ENCODE measurements around the gene UHRF2. TPM values are rescaled to one million over a fixed set of nuclear protein-coding genes. Genes with fewer than 3 reads are reported as not detected.

Gene UHRF2
- total and polyA plus RNA-seq, 2 of the 13 experiments (the other 11 are each of a cell fraction or from before 2014, with no cell fraction given) = 42.1 to 44.2 TPM

- TF ChIP-seq CERS6 (CRISPR knock-in tag; IDR thresholded peaks at IDR 0.05) (no peak), CCDC6 (CRISPR knock-in tag; IDR thresholded peaks at IDR 0.05) (no peak), SMYD3 (CRISPR knock-in tag; IDR thresholded peaks at IDR 0.05) (no peak), NCOA1 (CRISPR knock-in tag; IDR thresholded peaks at IDR 0.05) (no peak), PREB (CRISPR knock-in tag; IDR thresholded peaks at IDR 0.05) (no peak)
Measured at GRCh38 chr9:6424940-6425339, 11.9 kb downstream of the UHRF2 start (continued).

- DNase-seq (ENCODE audit: low spot score) (no peak), ATAC-seq (no peak), FAIRE-seq (no peak)
- no peaks in the 10 kb centered on the region for H3K27me3 ChIP-seq (ENCODE audit: control insufficient read depth in 1 of 2, insufficient read depth in 2 of 2, low read length in 2 of 2)
- H3K9ac ChIP-seq (ENCODE audit: insufficient read depth, low read depth, low read length) = no peak overlapping the region
- peaks cover 5 to 49% of the 10 kb centered on the region in 2 experiments for H3K36me3 ChIP-seq (replicated peaks in 1 of 2; ENCODE audit: control insufficient read depth in 1 of 2, insufficient read depth in 2 of 2, low read length in 2 of 2)
- no peaks in the 10 kb centered on the region for H3K9me3 ChIP-seq (ENCODE audit: low read length)
- intact Hi-C loops (cut with micrococcal nuclease; ENCODE audit: unreplicated experiment) (no loop called here), in situ Hi-C loops (cut with HindIII; ENCODE audit: extremely low pct_ligation_motif_present, low pct_unique_long_range_greater_than_20kb) (no loop called here)
- no peak overlapping the region for H3K27ac ChIP-seq (ENCODE audit: extremely low read length, insufficient read depth, low read length)
- POLR2A ChIA-PET = interaction anchor here (1.0 kb wide), 1 partner anchor 13 kb away, joined by 3 read pairs; the partner anchor contains the start of gene UHRF2
- H3K4me2 ChIP-seq (ENCODE audit: low read depth, low read length) = no peak overlapping the region
- peaks cover 94% of the 10 kb centered on the region for H3K79me2 ChIP-seq (ENCODE audit: insufficient read depth, low read length)
- H3K4me3 ChIP-seq (replicated peaks in 1 of 3; ENCODE audit: insufficient read depth in 1 of 3, low read depth in 2 of 3, low read length in 3 of 3) = no peak overlapping the region
- H4K20me1 ChIP-seq (ENCODE audit: insufficient read depth, low read length) = peaks cover 15% of the 10 kb centered on the region; the same call in 1 of the 2 replicates
- 0 out of 2 replicates have a peak, but pooled peaks cover 7% of the 10 kb centered on the region for H3K4me1 ChIP-seq (ENCODE audit: insufficient read depth, low read length)
- H2AFZ ChIP-seq (ENCODE audit: low read length) = no peak overlapping the region
- no TSS peak for BruUV-seq (replicated peaks)
- TF ChIP-seq HOXD1 (CRISPR knock-in tag; IDR thresholded peaks at IDR 0.05) (no peak), IRF1 (CRISPR knock-in tag; IDR thresholded peaks at IDR 0.05; ENCODE audit: low read depth) (no peak), SSRP1 (CRISPR knock-in tag; IDR thresholded peaks at IDR 0.05) (no peak), NFIB (CRISPR knock-in tag; IDR thresholded peaks at IDR 0.05; ENCODE audit: borderline replicate concordance) (no peak), ATF7 (IDR thresholded peaks at IDR 0.05) (no peak), ATF7 (CRISPR knock-in tag; IDR thresholded peaks at IDR 0.05) (no peak), ZNF414 (CRISPR knock-in tag; IDR thresholded peaks at IDR 0.05) (no peak), CBX5 (CRISPR knock-in tag; IDR thresholded peaks at IDR 0.05; ENCODE audit: borderline replicate concordance) (no peak), ADNP (CRISPR knock-in tag; IDR thresholded peaks at IDR 0.05) (no peak), ZSCAN20 (CRISPR knock-in tag; IDR thresholded peaks at IDR 0.05; ENCODE audit: borderline replicate concordance) (no peak), MTA3 (CRISPR knock-in tag; IDR thresholded peaks at IDR 0.05) (no peak)
- CTCF ChIA-PET (ENCODE audit: low intra/inter-chr PET ratio, low total read pairs) = no interaction called here
- WGBS (ENCODE audit: low lambda C conversion rate) = 94% methylated on average over 2 of the region's 2 CpGs
Measured at GRCh38 chr9:6426117-6426516, 13.1 kb downstream of the UHRF2 start.
